ES-I3 (cell line): ENCODE results near the gene LMCD1.

Source experiments
- H3K36me3 ChIP-seq: 2 replicates; pipeline ENCODE4 v1.6.1; 2013; ENCODE audit warnings: mild to moderate bottlenecking, low read length, control low read depth, moderate library complexity; ENCODE audit not compliant: insufficient read depth
- H3K4me1 ChIP-seq: 2 replicates; pipeline ENCODE4 v1.6.1; 2013; ENCODE audit warnings: mild to moderate bottlenecking, control low read depth, low read length; ENCODE audit not compliant: insufficient read depth
- H3K9ac ChIP-seq: 2 replicates; pipeline ENCODE4 v1.6.1; 2013; ENCODE audit warnings: low read depth, mild to moderate bottlenecking, low read length, moderate library complexity
- H3K9me3 ChIP-seq: 2 replicates; pipeline ENCODE4 v1.6.1; 2013; ENCODE audit warnings: mild to moderate bottlenecking, low read length, moderate library complexity; ENCODE audit not compliant: control insufficient read depth, insufficient read depth

Gene LMCD1

GRCh38 chr3:8561370-8561769 is 59.7 kb downstream of the LMCD1 start:
- H3K36me3 ChIP-seq = no peaks in the 10 kb centered on the region
- no peaks in the 10 kb centered on the region for H3K4me1 ChIP-seq
- H3K9ac ChIP-seq = no peak overlapping the region
- no peaks in the 10 kb centered on the region for H3K9me3 ChIP-seq

- Histone ChIP-seq H3K9ac (no peak overlapping the region), H3K4me1 (no peaks in the 10 kb centered on the region), H3K36me3 (no peaks in the 10 kb centered on the region), H3K9me3 (no peaks in the 10 kb centered on the region)
Measured at GRCh38 chr3:8562081-8562595, 60.5 kb downstream of the LMCD1 start.

GRCh38 chr3:8563146-8563545 is 61.5 kb downstream of the LMCD1 start:
- H3K4me1 ChIP-seq = no peaks in the 10 kb centered on the region
- H3K9ac ChIP-seq = no peak overlapping the region

GRCh38 chr3:8563597-8563996 is 62.0 kb downstream of the LMCD1 start:
- Histone ChIP-seq H3K9ac (no peak overlapping the region), H3K9me3 (no peaks in the 10 kb centered on the region), H3K36me3 (peaks cover 1% of the 10 kb centered on the region; the same call in 1 of the 2 replicates), H3K4me1 (no peaks in the 10 kb centered on the region)

More at GRCh38 chr3:8563146-8563545, 61.5 kb downstream of the LMCD1 start:
- no peaks in the 10 kb centered on the region for H3K36me3 ChIP-seq
- no peaks in the 10 kb centered on the region for H3K9me3 ChIP-seq

- H3K9me3 ChIP-seq = no peaks in the 10 kb centered on the region
- no peak overlapping the region for H3K9ac ChIP-seq
- H3K36me3 ChIP-seq = peaks cover 4% of the 10 kb centered on the region; the same call in 1 of the 2 replicates
- no peaks in the 10 kb centered on the region for H3K4me1 ChIP-seq
Measured at GRCh38 chr3:8565376-8565775, 63.8 kb downstream of the LMCD1 start.

- Histone ChIP-seq H3K9ac (no peak overlapping the region), H3K4me1 (no peaks in the 10 kb centered on the region), H3K9me3 (no peaks in the 10 kb centered on the region), H3K36me3 (peaks cover 4% of the 10 kb centered on the region; the same call in 1 of the 2 replicates)
Measured at GRCh38 chr3:8567784-8568575, 66.4 kb downstream of the LMCD1 start.

- H3K9ac ChIP-seq = no peak overlapping the region
- peaks cover 4% of the 10 kb centered on the region; the same call in 1 of the 2 replicates for H3K36me3 ChIP-seq
- no peaks in the 10 kb centered on the region for H3K4me1 ChIP-seq
- no peaks in the 10 kb centered on the region for H3K9me3 ChIP-seq
Measured at GRCh38 chr3:8571256-8571655, 69.6 kb downstream of the LMCD1 start.

GRCh38 chr3:8573342-8573926 is 71.8 kb downstream of the LMCD1 start:
- no peak overlapping the region for H3K9ac ChIP-seq
- H3K4me1 ChIP-seq = peaks cover 5% of the 10 kb centered on the region; the same call in 1 of the 2 replicates
- H3K36me3 ChIP-seq = peaks cover 4% of the 10 kb centered on the region; the same call in 1 of the 2 replicates
- H3K9me3 ChIP-seq = no peaks in the 10 kb centered on the region

GRCh38 chr3:8574040-8574669 is 72.5 kb downstream of the LMCD1 start:
- H3K9me3 ChIP-seq = no peaks in the 10 kb centered on the region
- H3K9ac ChIP-seq = no peak overlapping the region
- H3K4me1 ChIP-seq = peaks cover 11% of the 10 kb centered on the region
- no peaks in the 10 kb centered on the region for H3K36me3 ChIP-seq

- H3K9me3 ChIP-seq = no peaks in the 10 kb centered on the region
- H3K36me3 ChIP-seq = no peaks in the 10 kb centered on the region
- peaks cover 11% of the 10 kb centered on the region for H3K4me1 ChIP-seq
- H3K9ac ChIP-seq = no peak overlapping the region
Measured at GRCh38 chr3:8574670-8575322, 73.2 kb downstream of the LMCD1 start.

- Histone ChIP-seq H3K9ac (no peak overlapping the region), H3K9me3 (no peaks in the 10 kb centered on the region), H3K4me1 (peaks cover 11% of the 10 kb centered on the region), H3K36me3 (no peaks in the 10 kb centered on the region)
Measured at GRCh38 chr3:8575364-8576104, 73.9 kb downstream of the LMCD1 start.

GRCh38 chr3:8576436-8576835 is 74.8 kb downstream of the LMCD1 start:
- peaks cover 11% of the 10 kb centered on the region for H3K4me1 ChIP-seq
- H3K9me3 ChIP-seq = no peaks in the 10 kb centered on the region
- H3K9ac ChIP-seq = no peak overlapping the region
- H3K36me3 ChIP-seq = no peaks in the 10 kb centered on the region

GRCh38 chr3:8576841-8577571 is 75.4 kb downstream of the LMCD1 start:
- Histone ChIP-seq H3K4me1 (peaks cover 11% of the 10 kb centered on the region), H3K9ac (no peak overlapping the region)

More at GRCh38 chr3:8576841-8577571, 75.4 kb downstream of the LMCD1 start:
- Histone ChIP-seq H3K9me3 (no peaks in the 10 kb centered on the region), H3K36me3 (no peaks in the 10 kb centered on the region)
